VCaP (cell line): Measurements from ENCODE around the gene MAP3K5.
"Not testable (repeated sequence)": the region's sequence is repeated elsewhere in the genome, so short reads cannot be mapped to it uniquely, and the experiment has no call there.

Experiments
- H3K27ac ChIP-seq: fragments of 450-650 bp; 2 replicates; pipeline ENCODE4 v1.5.1; 2017
- CTCF ChIP-seq: fragments of 450-650 bp; conservative IDR thresholded peaks from 2 replicates; pipeline ENCODE4 v1.5.1; 2017; ENCODE audit warnings: mild to moderate bottlenecking, moderate library complexity

MAP3K5 gene

GRCh38 chr6:136600818-136601217, 191.5 kb downstream of the MAP3K5 start:
- no peak overlapping the region for H3K27ac ChIP-seq
- no peak for TF ChIP-seq CTCF

- H3K27ac ChIP-seq: no peak overlapping the region
- no peak for TF ChIP-seq CTCF
These were observed 192.8 kb downstream of the MAP3K5 start for GRCh38 chr6:136599329-136600011.

GRCh38 chr6:136598048-136598447, 194.2 kb downstream of the MAP3K5 start:
- H3K27ac ChIP-seq: no peak overlapping the region
- no peak for TF ChIP-seq CTCF

- no peak overlapping the region for H3K27ac ChIP-seq
These were observed 197.6 kb downstream of the MAP3K5 start for GRCh38 chr6:136594671-136595070.

GRCh38 chr6:136593748-136594490, 198.4 kb downstream of the MAP3K5 start:
- no peak overlapping the region for H3K27ac ChIP-seq
- no peak for TF ChIP-seq CTCF

More at GRCh38 chr6:136594671-136595070, 197.6 kb downstream of the MAP3K5 start:
- no peak for TF ChIP-seq CTCF

GRCh38 chr6:136592930-136593673, 199.2 kb downstream of the MAP3K5 start:
- H3K27ac ChIP-seq: no peak overlapping the region
- TF ChIP-seq CTCF: no peak

GRCh38 chr6:136591617-136592016, 200.7 kb downstream of the MAP3K5 start:
- no peak for TF ChIP-seq CTCF
- H3K27ac ChIP-seq: no peak overlapping the region

- H3K27ac ChIP-seq: not testable (repeated sequence)
These were observed 201.4 kb downstream of the MAP3K5 start for GRCh38 chr6:136590846-136591245.
